Fibroblast of the aortic adventitia (primary cell): Measurements from ENCODE around the gene FSTL4. TPM values are rescaled to one million over a fixed set of nuclear protein-coding genes. Genes with fewer than 3 reads are reported as not detected.

Experiments
- DNase-seq: peaks from one replicate; pipeline ENCODE4 v3.0.0-alpha.2; 2010; ENCODE audit warnings: low read depth
- H3K4me3 ChIP-seq: 2 replicates; pipeline ENCODE4 v1.5.1; 2011; ENCODE audit warnings: low read depth, mild to moderate bottlenecking, control low read depth, low read length, moderate library complexity
- total RNA-seq: library from RNA; depleted of rRNA; stranded (reverse); fragments of >200 nt; gene quantifications from 2 replicates; pipeline ENCODE4 v1.2.3, GENCODE V29; 2012; ENCODE audit warnings: low replicate concordance
- TF ChIP-seq, protein P1 (sequence below): IDR thresholded peaks from 2 replicates; pipeline ENCODE4 v1.5.1; 2011; ENCODE audit warnings: mild to moderate bottlenecking, low read length, control low read depth, inconsistent platforms; ENCODE audit not compliant: insufficient read depth

The FSTL4 gene
- total RNA-seq, 1 donor: not detected

- no peak for DNase-seq
- no peak overlapping the region for H3K4me3 ChIP-seq
- TF ChIP-seq, protein P1, sequence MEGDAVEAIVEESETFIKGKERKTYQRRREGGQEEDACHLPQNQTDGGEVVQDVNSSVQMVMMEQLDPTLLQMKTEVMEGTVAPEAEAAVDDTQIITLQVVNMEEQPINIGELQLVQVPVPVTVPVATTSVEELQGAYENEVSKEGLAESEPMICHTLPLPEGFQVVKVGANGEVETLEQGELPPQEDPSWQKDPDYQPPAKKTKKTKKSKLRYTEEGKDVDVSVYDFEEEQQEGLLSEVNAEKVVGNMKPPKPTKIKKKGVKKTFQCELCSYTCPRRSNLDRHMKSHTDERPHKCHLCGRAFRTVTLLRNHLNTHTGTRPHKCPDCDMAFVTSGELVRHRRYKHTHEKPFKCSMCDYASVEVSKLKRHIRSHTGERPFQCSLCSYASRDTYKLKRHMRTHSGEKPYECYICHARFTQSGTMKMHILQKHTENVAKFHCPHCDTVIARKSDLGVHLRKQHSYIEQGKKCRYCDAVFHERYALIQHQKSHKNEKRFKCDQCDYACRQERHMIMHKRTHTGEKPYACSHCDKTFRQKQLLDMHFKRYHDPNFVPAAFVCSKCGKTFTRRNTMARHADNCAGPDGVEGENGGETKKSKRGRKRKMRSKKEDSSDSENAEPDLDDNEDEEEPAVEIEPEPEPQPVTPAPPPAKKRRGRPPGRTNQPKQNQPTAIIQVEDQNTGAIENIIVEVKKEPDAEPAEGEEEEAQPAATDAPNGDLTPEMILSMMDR: no peak
Observed at GRCh38 chr5:133253070-133253469, 359.3 kb downstream of the FSTL4 start.

- no peak overlapping the region for H3K4me3 ChIP-seq
- TF ChIP-seq, protein P1: no peak
- DNase-seq: no peak
Observed at GRCh38 chr5:133252133-133252480, 360.2 kb downstream of the FSTL4 start.

GRCh38 chr5:133251296-133252132 lies 360.8 kb downstream of the FSTL4 start:
- no peak overlapping the region for H3K4me3 ChIP-seq
- TF ChIP-seq, protein P1: no peak
- no peak for DNase-seq

DNA sequence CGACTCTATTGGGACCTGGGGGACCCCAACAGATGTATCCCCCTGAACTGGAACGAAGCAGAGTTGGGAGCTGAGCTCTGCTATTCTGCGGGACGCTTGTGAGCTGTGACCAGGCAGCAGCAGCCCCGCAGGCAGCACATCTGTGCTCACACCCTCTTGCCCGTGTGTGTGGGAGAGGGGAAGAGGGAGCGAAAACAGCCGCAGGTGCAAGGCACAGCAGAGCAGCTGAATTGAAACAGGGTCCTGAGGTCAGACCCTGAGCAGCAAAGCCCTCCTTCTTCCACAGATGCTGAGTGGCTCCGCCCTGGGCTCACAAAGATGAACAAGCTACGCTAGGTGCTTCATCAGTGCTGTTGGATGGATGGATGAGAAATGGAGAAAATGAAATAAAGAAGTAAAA lies 361.8 kb downstream of the FSTL4 start:
- H3K4me3 ChIP-seq: no peak overlapping the region

DNA sequence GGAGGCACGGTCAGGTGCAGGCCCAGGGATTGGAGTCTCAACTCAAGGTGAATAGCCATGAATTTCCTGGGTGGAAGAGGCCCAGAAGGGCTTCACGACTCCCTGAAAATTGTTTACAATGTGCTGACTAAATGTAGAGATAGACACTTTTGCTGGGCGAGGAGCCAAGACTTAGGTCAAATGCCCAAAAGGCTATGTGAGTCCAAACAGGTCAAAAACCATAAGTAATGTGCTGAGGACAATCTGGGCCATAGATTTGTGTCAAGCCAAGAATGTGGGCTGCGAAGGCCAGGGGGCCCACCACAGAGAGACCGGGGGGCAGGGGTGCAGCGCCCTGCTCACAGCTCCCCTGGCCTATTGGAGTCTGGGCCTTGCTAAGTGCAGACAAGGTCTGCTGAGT lies 362.7 kb downstream of the FSTL4 start:
- no peak for DNase-seq
- TF ChIP-seq, protein P1: no peak
- H3K4me3 ChIP-seq: no peak overlapping the region

More for the DNA sequence above, 361.8 kb downstream of the FSTL4 start:
- TF ChIP-seq, protein P1: no peak
- DNase-seq: no peak

- DNase-seq: peak; percentile 55
- H3K4me3 ChIP-seq: no peak overlapping the region
- TF ChIP-seq, protein P1: peak; percentile 50
Observed at GRCh38 chr5:133247881-133248624, 364.3 kb downstream of the FSTL4 start.
